A673 (cell line): ENCODE results near the gene ENGASE. TPM values are rescaled to one million over a fixed set of nuclear protein-coding genes. Genes with fewer than 3 reads are reported as not detected.

Source experiments
- BruUV-seq: library from RNA; stranded (reverse); fragments of 400-500 nt; replicated peaks from 2 replicates; lab custom pipeline; 2021; lab: Mats Ljungman, UMichigan
- CTCF ChIA-PET: fragments of 300-600 bp; sonication (Branson Sonifier 250); formaldehyde crosslinking; loops from one replicate; lab custom pipeline; 2022; ENCODE audit warnings: antibody characterized with exemption; lab: Charles Lee
- POLR2A ChIA-PET: fragments of 300-600 bp; sonication (Branson Sonifier 250); formaldehyde crosslinking; loops from one replicate; lab custom pipeline; 2022; ENCODE audit warnings: antibody characterized with exemption; ENCODE audit not compliant: low non-redundant PET; lab: Charles Lee
- DNase-seq: peaks from one replicate; pipeline ENCODE4 v3.0.0-alpha.2; 2015; ENCODE audit warnings: low spot score
- H3K27ac ChIP-seq: fragments of 200-600 bp; sonication (generic); 2 replicates; pipeline ENCODE4 v1.5.1; 2016; ENCODE audit warnings: mixed run types, low read depth, mild to moderate bottlenecking, mixed read lengths, antibody characterized with exemption, low read length; ENCODE audit not compliant: poor library complexity, severe bottlenecking
- H3K27me3 ChIP-seq: fragments of 200-600 bp; sonication (generic); replicated peaks from 2 replicates; pipeline ENCODE4 v1.6.1; 2017; ENCODE audit warnings: mixed run types, low read depth, mild to moderate bottlenecking, mixed read lengths, antibody characterized with exemption, low read length; ENCODE audit not compliant: insufficient read depth, poor library complexity
- H3K36me3 ChIP-seq: fragments of 200-600 bp; sonication (generic); 2 replicates; pipeline ENCODE4 v1.6.1; 2016; ENCODE audit warnings: mixed run types, mild to moderate bottlenecking, mixed read lengths, antibody characterized with exemption, low read length; ENCODE audit not compliant: insufficient read depth, poor library complexity, severe bottlenecking
- H3K4me1 ChIP-seq: fragments of 200-600 bp; sonication (generic); 2 replicates; pipeline ENCODE4 v1.6.1; 2017; ENCODE audit warnings: mixed run types, mild to moderate bottlenecking, mixed read lengths, antibody characterized with exemption, low read length; ENCODE audit not compliant: insufficient read depth, poor library complexity, severe bottlenecking
- H3K4me3 ChIP-seq: fragments of 200-600 bp; sonication (generic); 2 replicates; pipeline ENCODE4 v1.5.1; 2016; ENCODE audit warnings: low read depth, mixed run types, mild to moderate bottlenecking, mixed read lengths, low read length; ENCODE audit not compliant: poor library complexity, severe bottlenecking
- H3K9me3 ChIP-seq: fragments of 200-600 bp; sonication (generic); 2 replicates; pipeline ENCODE4 v1.6.1; 2016; ENCODE audit warnings: mixed run types, low read depth, mild to moderate bottlenecking, mixed read lengths, antibody characterized with exemption, low read length; ENCODE audit not compliant: poor library complexity, severe bottlenecking
- CTCF ChIP-seq: fragments of 300-800, 200-600 bp; sonication (generic); conservative IDR thresholded peaks from 2 replicates; pipeline ENCODE4 v1.5.1; 2017; ENCODE audit warnings: low read depth, mild to moderate bottlenecking, antibody characterized with exemption, low read length, moderate library complexity, mixed read lengths
- EZH2 ChIP-seq: fragments of 200-600 bp; sonication (generic); IDR thresholded peaks from 2 replicates; pipeline ENCODE4 v1.6.1; 2017; ENCODE audit warnings: borderline replicate concordance, low read depth, mild to moderate bottlenecking, mixed read lengths, antibody characterized with exemption, low read length; ENCODE audit not compliant: poor library complexity, severe bottlenecking
- intact Hi-C: fragments of 100-400 bp; cut with micrococcal nuclease; formaldehyde crosslinking; loops from one replicate; pipeline ENCODE4 v1.10.0; 2022; ENCODE audit not compliant: unreplicated experiment
- total RNA-seq: library from RNA; stranded (reverse); gene quantifications from 2 replicates; pipeline ENCODE4 v1.2.3, GENCODE V29; 2021

ENGASE gene
- total RNA-seq, 1 experiment from 2014 or later, result 24.4 TPM

GRCh38 chr17:79120259-79120658, 45.6 kb downstream of the ENGASE start:
- no peak for DNase-seq
- no TSS peak for BruUV-seq
- no peaks in the 10 kb centered on the region for H3K36me3 ChIP-seq
- H3K27ac ChIP-seq, result no peak overlapping the region
- H3K4me1 ChIP-seq, result no peaks in the 10 kb centered on the region
- ChIA-PET CTCF (no interaction called here), POLR2A (no interaction called here)
- no peak overlapping the region for H3K4me3 ChIP-seq
- H3K9me3 ChIP-seq, result no peaks in the 10 kb centered on the region
- H3K27me3 ChIP-seq, result peaks cover 66% of the 10 kb centered on the region
- TF ChIP-seq EZH2 (no peak), CTCF (no peak)
- intact Hi-C loops, result no loop called here

DNA sequence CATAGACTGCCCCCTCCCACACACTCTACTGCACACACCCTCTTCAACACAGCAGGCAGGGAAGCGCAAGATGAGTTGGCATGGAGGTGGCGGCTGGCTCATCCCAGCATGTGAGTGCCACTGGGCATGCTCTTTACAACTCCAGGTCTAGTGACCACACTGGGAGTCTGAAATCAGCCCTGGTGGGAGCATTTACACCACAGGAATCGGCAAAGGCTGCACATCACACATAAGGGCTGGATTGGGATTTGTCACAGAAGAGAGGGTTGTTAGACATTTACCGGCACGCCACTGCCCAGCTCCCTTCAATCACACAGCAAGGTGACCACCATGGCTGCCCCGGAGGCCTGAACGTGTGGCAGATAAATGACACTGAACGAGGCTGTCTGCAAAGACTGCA, 49.4 kb downstream of the ENGASE start:
- ChIA-PET CTCF (no interaction called here), POLR2A (no interaction called here)
- H3K27me3 ChIP-seq, result peaks cover 89% of the 10 kb centered on the region
- TF ChIP-seq CTCF (no peak), EZH2 (no peak)
- no peak for DNase-seq
- no peak overlapping the region for H3K4me3 ChIP-seq
- H3K36me3 ChIP-seq, result no peaks in the 10 kb centered on the region
- intact Hi-C loops, result no loop called here
- no peak overlapping the region for H3K27ac ChIP-seq
- H3K9me3 ChIP-seq, result no peaks in the 10 kb centered on the region
- no peaks in the 10 kb centered on the region for H3K4me1 ChIP-seq
- no TSS peak for BruUV-seq

DNA sequence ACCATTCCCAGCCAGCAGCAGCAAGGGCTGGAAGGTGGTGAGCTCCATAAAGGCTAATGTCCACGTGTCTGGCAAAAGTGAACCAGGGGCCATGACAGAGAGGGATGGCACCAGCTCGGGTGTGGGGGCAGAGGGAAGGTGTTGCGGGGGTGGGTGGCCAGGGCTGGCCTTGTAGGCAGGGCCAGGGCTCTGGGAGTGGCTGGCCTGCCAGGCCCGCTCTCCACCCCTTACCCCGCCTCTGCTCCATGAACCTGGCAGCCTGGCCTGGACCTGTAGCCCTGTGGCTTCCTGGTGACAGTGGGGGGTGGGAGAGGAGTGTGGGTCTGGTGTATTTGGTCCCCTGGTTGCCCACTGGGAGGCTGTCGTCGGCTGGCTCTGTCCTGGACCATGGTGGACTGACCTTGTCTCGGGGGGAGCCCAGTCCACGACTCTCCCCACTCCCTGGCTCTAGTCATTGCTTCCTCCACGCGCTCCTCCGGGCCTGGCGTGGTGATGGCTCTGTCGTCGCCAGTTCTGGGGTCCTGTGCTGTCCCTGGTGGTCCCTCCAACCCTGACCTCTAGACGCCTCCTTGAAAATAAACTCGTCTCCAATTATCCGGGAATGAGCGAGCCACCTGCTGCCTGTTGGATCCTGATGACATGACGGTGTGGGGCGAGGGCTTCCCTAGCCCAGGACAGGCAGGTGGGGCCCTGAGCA, 50.0 kb downstream of the ENGASE start:
- H3K9me3 ChIP-seq, result no peaks in the 10 kb centered on the region
- no peaks in the 10 kb centered on the region for H3K4me1 ChIP-seq
- intact Hi-C loops, result no loop called here
- no peak overlapping the region for H3K4me3 ChIP-seq
- peaks cover 89% of the 10 kb centered on the region for H3K27me3 ChIP-seq
- TF ChIP-seq EZH2 (no peak), CTCF (no peak)
- H3K36me3 ChIP-seq, result no peaks in the 10 kb centered on the region
- CTCF ChIA-PET, result no interaction called here
- no peak for DNase-seq
- BruUV-seq, result no TSS peak
- H3K27ac ChIP-seq, result no peak overlapping the region
- POLR2A ChIA-PET, result no interaction called here
